ENCODE measurements around the gene ZBTB7C.

- no peak for TF ChIP-seq POLR2AphosphoS5 (IDR thresholded peaks at IDR 0.05; ENCODE audit: low read depth, low read length)
- no peak for TF ChIP-seq POLR2A (IDR thresholded peaks at IDR 0.05; ENCODE audit: low read depth, low read length)
- TF ChIP-seq TAF1 (IDR thresholded peaks at IDR 0.05; ENCODE audit: low read depth, low read length), result no peak
Observed at GRCh38 chr18:48200631-48201336, 208.4 kb downstream of the ZBTB7C start.

Measured in GM12891 (cell line).